HepG2 (cell line): Measurements from ENCODE around the gene BLVRB. TPM values are rescaled to one million over a fixed set of nuclear protein-coding genes. Genes with fewer than 3 reads are reported as not detected.

Experiments
- ARID4A ChIP-seq: sonication (generic); formaldehyde crosslinking; IDR thresholded peaks from 2 replicates; pipeline ENCODE4 v1.5.0; 2020; ENCODE audit warnings: mild to moderate bottlenecking, missing genetic modification reagents, borderline replicate concordance
- CSRNP1 ChIP-seq: sonication (generic); formaldehyde crosslinking; IDR thresholded peaks from 2 replicates; pipeline ENCODE4 v1.8.1; 2023; ENCODE audit warnings: mild to moderate bottlenecking, missing genetic modification reagents
- E2F2 ChIP-seq: sonication (generic); formaldehyde crosslinking; IDR thresholded peaks from 2 replicates; pipeline ENCODE4 v1.4.0; 2020; ENCODE audit warnings: missing genetic modification reagents, borderline replicate concordance
- FOXA1 ChIP-seq, 2 experiments: fragments of 450-650 bp in 1 of 2; sonication (generic) in 1 of 2; formaldehyde crosslinking in 1 of 2; IDR thresholded peaks; 2 replicates each; pipeline versions ENCODE4 v1.4.0 to v1.6.1; 2016 to 2020; ENCODE audit warnings: missing genetic modification reagents in 1 of 2
- MAFF ChIP-seq: IDR thresholded peaks from 2 replicates; pipeline ENCODE4 v1.6.1; 2011; ENCODE audit warnings: low read depth, low read length, improper control_type of control experiment
- MAFG ChIP-seq: sonication (generic); formaldehyde crosslinking; IDR thresholded peaks from 2 replicates; pipeline ENCODE4 v1.5.1; 2020; ENCODE audit warnings: mild to moderate bottlenecking, missing genetic modification reagents
- SSRP1 ChIP-seq: IDR thresholded peaks from 2 replicates; pipeline ENCODE4 v1.6.1; 2016; ENCODE audit warnings: control low read depth
- TFDP2 ChIP-seq: sonication (generic); formaldehyde crosslinking; IDR thresholded peaks from 2 replicates; pipeline ENCODE4 v1.4.0; 2020; ENCODE audit warnings: missing genetic modification reagents
- U2AF1 ChIP-seq: fragments of 200-400 bp; formaldehyde crosslinking; optimal IDR thresholded peaks from 2 replicates; pipeline ENCODE3; 2017; ENCODE audit warnings: mild to moderate bottlenecking, low read depth, low read length
- ZNF251 ChIP-seq: sonication (generic); formaldehyde crosslinking; IDR thresholded peaks from 2 replicates; pipeline ENCODE4 v1.9.0; 2021; ENCODE audit warnings: mild to moderate bottlenecking, missing genetic modification reagents
- ZNF687 ChIP-seq: sonication (generic); formaldehyde crosslinking; IDR thresholded peaks from 2 replicates; pipeline ENCODE4 v1.5.1; 2020; ENCODE audit warnings: mild to moderate bottlenecking, missing genetic modification reagents, moderate library complexity
- ZNF773 ChIP-seq: sonication (generic); formaldehyde crosslinking; IDR thresholded peaks from 2 replicates; pipeline ENCODE4 v1.4.0; 2020; ENCODE audit warnings: missing genetic modification reagents, borderline replicate concordance
- ZSCAN31 ChIP-seq: sonication (generic); formaldehyde crosslinking; IDR thresholded peaks from 2 replicates; pipeline ENCODE4 v1.5.0; 2020; ENCODE audit warnings: low read depth, mild to moderate bottlenecking, missing genetic modification reagents
- polyA plus RNA-seq, 8 experiments: library from polyadenylated mRNA; depleted of rRNA in 3 of 8; stranded (reverse) in 7 of 8; unstranded in 1 of 8; fragments of >200 nt; fragmentation: Illumina TruSeq in 4 of 8; extraction: Trizol in 4 of 8; gene quantifications; 2 replicates each; pipeline versions ENCODE4 v1.2.1 to v1.2.3, GENCODE V29; 2011 to 2016; ENCODE audit warnings: low read depth in 4 of 8, missing spikeins in 1 of 8, mixed read lengths in 1 of 8; ENCODE audit not compliant: insufficient read depth in 1 of 8
- total RNA-seq, 5 experiments: library from RNA; depleted of rRNA; stranded (reverse); fragments of >200 nt; fragmentation: Illumina TruSeq; extraction: Trizol; gene quantifications; 2 replicates each; pipeline ENCODE4 v1.2.3, GENCODE V29; 2016; ENCODE audit warnings: low read depth in 1 of 5

BLVRB gene
- total and polyA plus RNA-seq, 2 of the 13 experiments (the other 11 are each of a cell fraction or from before 2014, with no cell fraction given) = 25.9 to 51.4 TPM

GRCh38 chr19:40403262-40403984, 62.1 kb downstream of the BLVRB start (continued):
- TF ChIP-seq MAFG (CRISPR knock-in tag) (no peak), SSRP1 (CRISPR knock-in tag) (no peak), U2AF1 (no peak), ZNF687 (CRISPR knock-in tag) (peak; percentile 71; the same call in 1 of the 2 replicates), CSRNP1 (CRISPR knock-in tag) (no peak), TFDP2 (CRISPR knock-in tag) (peak; percentile 34; the same call in 1 of the 2 replicates), MAFF (no peak), ZSCAN31 (CRISPR knock-in tag) (no peak), FOXA1 (IDR thresholded peaks at IDR 0.05) (no peak), FOXA1 (CRISPR knock-in tag; IDR thresholded peaks at IDR 0.05) (no peak), ARID4A (CRISPR knock-in tag) (no peak), ZNF251 (CRISPR knock-in tag) (no peak), E2F2 (CRISPR knock-in tag) (no peak), ZNF773 (CRISPR knock-in tag) (no peak)
